IMR-90 (cell line): Measurements from ENCODE around the gene ADAMTSL2. TPM values are rescaled to one million over a fixed set of nuclear protein-coding genes. Genes with fewer than 3 reads are reported as not detected.

Experiments
- ATAC-seq: fragments of 200-7000 bp; cut with Tn5 transposase; 2 replicates; pipeline ENCODE4 v1.9.1; 2020; ENCODE audit warnings: low read depth, mild to moderate bottlenecking, moderate library complexity
- BruUV-seq: library from RNA; stranded (reverse); fragments of 400-500 nt; replicated peaks from 2 replicates; lab custom pipeline; 2021; lab: Mats Ljungman, UMichigan
- CTCF ChIA-PET: fragments of 300-600 bp; formaldehyde crosslinking; extraction: SDS; loops from one replicate; lab custom pipeline; 2021; ENCODE audit warnings: antibody characterized with exemption; lab: Yijun Ruan, JAX
- POLR2A ChIA-PET: fragments of 300-600 bp; sonication (Branson Sonifier 250); formaldehyde crosslinking; loops from one replicate; lab custom pipeline; 2022; ENCODE audit warnings: antibody characterized with exemption; ENCODE audit not compliant: unreplicated experiment; lab: Charles Lee
- DNase-seq: peaks from one replicate; pipeline ENCODE4 v3.0.0; 2013
- H2AFZ ChIP-seq: replicated peaks from 2 replicates; pipeline ENCODE3; 2013; ENCODE audit warnings: low read length, mild to moderate bottlenecking; ENCODE audit not compliant: poor library complexity
- H2AK5ac ChIP-seq: 2 replicates; pipeline ENCODE4 v1.6.1; 2013; ENCODE audit warnings: low read depth, low read length, inconsistent platforms
- H2AK9ac ChIP-seq: replicated peaks from 2 replicates; pipeline ENCODE3; 2013; ENCODE audit warnings: mild to moderate bottlenecking, low read depth, low read length, moderate library complexity; ENCODE audit not compliant: poor library complexity
- H2BK120ac ChIP-seq: 2 replicates; pipeline ENCODE4 v1.6.1; 2013; ENCODE audit warnings: low read depth, low read length, inconsistent platforms
- H2BK15ac ChIP-seq: 3 replicates; pipeline ENCODE4 v1.6.1; 2013; ENCODE audit warnings: low read depth, low read length, inconsistent platforms
- H2BK20ac ChIP-seq: 2 replicates; pipeline ENCODE4 v1.6.1; 2013; ENCODE audit warnings: low read depth, mild to moderate bottlenecking, inconsistent platforms, low read length, moderate library complexity
- H2BK5ac ChIP-seq: 2 replicates; pipeline ENCODE4 v1.6.1; 2013; ENCODE audit warnings: mild to moderate bottlenecking, low read depth, low read length, inconsistent platforms; ENCODE audit not compliant: poor library complexity, severe bottlenecking
- H3K14ac ChIP-seq: replicated peaks from 2 replicates; pipeline ENCODE4 v1.6.1; 2013; ENCODE audit warnings: low read depth, low read length, inconsistent platforms
- H3K18ac ChIP-seq: 2 replicates; pipeline ENCODE4 v1.6.1; 2013; ENCODE audit warnings: low read depth, low read length, control low read depth
- H3K23ac ChIP-seq: 2 replicates; pipeline ENCODE4 v1.6.1; 2013; ENCODE audit warnings: low read depth, low read length, inconsistent platforms
- H3K27ac ChIP-seq: 2 replicates; pipeline ENCODE4 v1.5.1; 2013; ENCODE audit warnings: mild to moderate bottlenecking, control low read depth, low read length; ENCODE audit not compliant: insufficient read depth
- H3K27me3 ChIP-seq: 2 replicates; pipeline ENCODE4 v1.6.1; 2013; ENCODE audit warnings: low read length; ENCODE audit not compliant: control insufficient read depth, insufficient read depth
- H3K36me3 ChIP-seq: 2 replicates; pipeline ENCODE4 v1.6.1; 2013; ENCODE audit warnings: low read length, mixed read lengths; ENCODE audit not compliant: control insufficient read depth, insufficient read depth
- H3K4ac ChIP-seq: 2 replicates; pipeline ENCODE4 v1.6.1; 2013; ENCODE audit warnings: low read depth, low read length, inconsistent platforms
- H3K4me1 ChIP-seq: 2 replicates; pipeline ENCODE4 v1.6.1; 2013; ENCODE audit warnings: low read length, mixed read lengths; ENCODE audit not compliant: control insufficient read depth, insufficient read depth
- H3K4me2 ChIP-seq: 2 replicates; pipeline ENCODE4 v1.6.1; 2013; ENCODE audit warnings: low read depth, mild to moderate bottlenecking, control low read depth, low read length, moderate library complexity
- H3K4me3 ChIP-seq: 2 replicates; pipeline ENCODE4 v1.5.1; 2013; ENCODE audit warnings: low read depth, mild to moderate bottlenecking, control low read depth, low read length, moderate library complexity; ENCODE audit not compliant: insufficient read depth
- H3K56ac ChIP-seq: 2 replicates; pipeline ENCODE4 v1.6.1; 2013; ENCODE audit warnings: low read length, inconsistent platforms; ENCODE audit not compliant: insufficient read depth; ENCODE audit errors: extremely low read depth
- H3K79me1 ChIP-seq, 2 experiments: 2 replicates each; pipeline ENCODE4 v1.6.1; 2013; ENCODE audit warnings: low read length in 2 of 2, inconsistent platforms in 1 of 2, low read depth in 1 of 2
- H3K9ac ChIP-seq: 2 replicates; pipeline ENCODE4 v1.6.1; 2013; ENCODE audit warnings: low read depth, low read length, control low read depth
- H3K9me1 ChIP-seq: 2 replicates; pipeline ENCODE4 v1.6.1; 2013; ENCODE audit warnings: low read length, inconsistent platforms; ENCODE audit not compliant: insufficient read depth
- H3K9me3 ChIP-seq: 2 replicates; pipeline ENCODE4 v1.6.1; 2013; ENCODE audit warnings: low read length; ENCODE audit not compliant: control insufficient read depth, insufficient read depth
- H4K20me1 ChIP-seq: 2 replicates; pipeline ENCODE4 v1.6.1; 2013; ENCODE audit warnings: low read length, inconsistent platforms; ENCODE audit not compliant: insufficient read depth
- H4K5ac ChIP-seq: 2 replicates; pipeline ENCODE4 v1.6.1; 2013; ENCODE audit warnings: mild to moderate bottlenecking, low read depth, low read length, control low read depth
- H4K8ac ChIP-seq, 2 experiments: 2 replicates each; pipeline ENCODE4 v1.6.1; 2013; ENCODE audit warnings: low read depth in 2 of 2, low read length in 2 of 2, control low read depth in 1 of 2, inconsistent platforms in 1 of 2
- H4K91ac ChIP-seq: 2 replicates; pipeline ENCODE4 v1.6.1; 2013; ENCODE audit warnings: low read depth, low read length, inconsistent platforms; ENCODE audit not compliant: insufficient read depth
- BHLHE40 ChIP-seq: fragments of 150-350 bp; IDR thresholded peaks from 2 replicates; pipeline ENCODE4 v1.6.1; 2016; ENCODE audit warnings: mild to moderate bottlenecking, low read depth, low read length
- CEBPB ChIP-seq: IDR thresholded peaks from 2 replicates; pipeline ENCODE4 v1.6.1; 2012; ENCODE audit warnings: low read depth, low read length, improper control_type of control experiment
- CHD1 ChIP-seq: IDR thresholded peaks from 2 replicates; pipeline ENCODE4 v1.6.1; 2012; ENCODE audit warnings: low read depth, low read length, improper control_type of control experiment
- FOS ChIP-seq: fragments of 150-350 bp; IDR thresholded peaks from 2 replicates; pipeline ENCODE4 v1.6.1; 2016; ENCODE audit warnings: low read depth, low read length
- MAFK ChIP-seq: IDR thresholded peaks from 2 replicates; pipeline ENCODE4 v1.6.1; 2012; ENCODE audit warnings: low read depth, low read length, improper control_type of control experiment
- MAZ ChIP-seq: IDR thresholded peaks from 2 replicates; pipeline ENCODE4 v1.6.1; 2012; ENCODE audit warnings: low read depth, mild to moderate bottlenecking, low read length, improper control_type of control experiment, moderate library complexity, borderline replicate concordance
- MXI1 ChIP-seq: IDR thresholded peaks from 2 replicates; pipeline ENCODE4 v1.6.1; 2012; ENCODE audit warnings: low read depth, mild to moderate bottlenecking, low read length, moderate library complexity, borderline replicate concordance
- NFE2L2 ChIP-seq: fragments of 150-350 bp; IDR thresholded peaks from 2 replicates; pipeline ENCODE4 v1.6.1; 2016; ENCODE audit warnings: low read depth, mild to moderate bottlenecking, low read length
- POLR2A ChIP-seq: IDR thresholded peaks from 2 replicates; pipeline ENCODE4 v1.6.1; 2012; ENCODE audit warnings: mild to moderate bottlenecking, low read depth, low read length
- RAD21 ChIP-seq: IDR thresholded peaks from 2 replicates; pipeline ENCODE4 v1.6.1; 2012; ENCODE audit warnings: low read length, improper control_type of control experiment
- RCOR1 ChIP-seq: IDR thresholded peaks from 2 replicates; pipeline ENCODE4 v1.6.1; 2012; ENCODE audit warnings: mild to moderate bottlenecking, low read length, improper control_type of control experiment; ENCODE audit not compliant: insufficient replicate concordance
- RFX5 ChIP-seq: IDR thresholded peaks from 2 replicates; pipeline ENCODE4 v1.8.0; 2012; ENCODE audit warnings: low read depth, mild to moderate bottlenecking, low read length, moderate library complexity
- SMC3 ChIP-seq: fragments of 150-350 bp; IDR thresholded peaks from 2 replicates; pipeline ENCODE4 v1.6.1; 2016; ENCODE audit warnings: low read depth, mild to moderate bottlenecking, antibody characterized with exemption, low read length, moderate library complexity
- WGBS, 2 experiments: methylation state at CpG; one replicate each; pipeline versions ENCODE4 v1.1.5 to v1.1.7; 2013; ENCODE audit warnings: missing lambda C conversion rate in 2 of 2; ENCODE audit not compliant: insufficient read length in 1 of 2; ENCODE audit errors: extremely low coverage in 2 of 2; 5-methylcytosine and 5-hydroxymethylcytosine counted together
- dilution Hi-C: fragments of 300-500 bp; cut with HindIII; formaldehyde crosslinking; loops from one replicate; pipeline ENCODE4 v1.14.3; 2018; ENCODE audit warnings: low sequenced_read_pairs; ENCODE audit not compliant: unreplicated experiment
- in situ Hi-C: fragments of 300-500 bp; cut with MboI; formaldehyde crosslinking; loops from 3 replicates; pipeline ENCODE4 v1.14.3; 2019; ENCODE audit warnings: low sequenced_read_pairs, inconsistent platforms, mixed read lengths
- intact Hi-C: fragments of 100-400 bp; cut with micrococcal nuclease; formaldehyde crosslinking; loops from 2 replicates; pipeline ENCODE4 v1.10.0; 2022
- polyA plus RNA-seq, 3 experiments: library from polyadenylated mRNA; depleted of rRNA; stranded (reverse); fragments of >200 nt; gene quantifications; 2 replicates each; pipeline ENCODE4 v1.2.3, GENCODE V29; 2012; ENCODE audit warnings: low replicate concordance in 1 of 3
- total RNA-seq: library from RNA; depleted of rRNA; stranded (reverse); fragments of >200 nt; gene quantifications from 2 replicates; pipeline ENCODE4 v1.2.3, GENCODE V29; 2012
- TF ChIP-seq, protein P1 (sequence below): fragments of 150-350 bp; IDR thresholded peaks from 2 replicates; pipeline ENCODE4 v1.6.1; 2017; ENCODE audit warnings: mild to moderate bottlenecking, antibody characterized with exemption, low read length, low read depth
- TF ChIP-seq, protein P2 (sequence below): conservative IDR thresholded peaks from 2 replicates; pipeline ENCODE4 v1.5.1; 2012; ENCODE audit warnings: mild to moderate bottlenecking, low read depth, low read length, improper control_type of control experiment
- TF ChIP-seq, protein P3 (sequence below): fragments of 150-350 bp; IDR thresholded peaks from 2 replicates; pipeline ENCODE4 v1.6.1; 2016; ENCODE audit warnings: low read depth, mild to moderate bottlenecking, low read length, moderate library complexity, borderline replicate concordance

The ADAMTSL2 gene
- total and polyA plus RNA-seq, 2 of the 4 experiments (the other 2 are of a cell fraction) = not detected

DNA sequence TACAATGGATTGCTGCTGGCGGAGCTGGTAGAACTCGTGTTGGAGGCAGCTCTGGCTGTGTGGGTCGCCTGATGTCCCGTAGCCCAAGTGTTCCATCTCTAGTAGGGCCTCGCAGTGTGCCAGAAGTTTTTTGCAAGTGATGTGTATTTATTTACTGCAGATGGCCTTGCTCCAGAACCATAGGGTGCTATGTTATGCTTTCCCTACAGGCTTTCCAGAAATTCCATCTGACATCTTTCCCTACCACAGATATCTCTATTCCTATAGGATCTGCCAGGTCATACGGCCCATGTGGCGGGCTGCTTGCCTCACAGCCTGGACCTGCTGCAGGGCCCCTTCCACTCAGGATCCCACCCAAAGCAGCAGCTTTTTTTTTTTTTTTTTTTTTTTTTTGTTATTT lies 16.9 kb downstream of the ADAMTSL2 start:
- Histone ChIP-seq H3K9me1 (no peaks in the 10 kb centered on the region), H3K4me3 (no peak overlapping the region), H3K4ac (no peak overlapping the region), H4K8ac (no peak overlapping the region), H4K5ac (no peak overlapping the region), H4K20me1 (no peaks in the 10 kb centered on the region; the same call in 1 of the 2 replicates), H4K91ac (no peak overlapping the region), H2BK15ac (no peak overlapping the region), H3K27ac (no peak overlapping the region), H3K18ac (no peak overlapping the region), H3K36me3 (no peaks in the 10 kb centered on the region), H2AK5ac (no peak overlapping the region), H3K4me2 (no peak overlapping the region), H2AFZ (no peak overlapping the region), H2AK9ac (no peak overlapping the region), H3K14ac (no peak overlapping the region), H3K23ac (no peak overlapping the region), H2BK120ac (no peak overlapping the region), H2BK20ac (no peak overlapping the region), H3K4me1 (no peaks in the 10 kb centered on the region), H3K56ac (no peak overlapping the region), H3K27me3 (peaks cover 35% of the 10 kb centered on the region), H2BK5ac (no peak overlapping the region), H3K9me3 (no peaks in the 10 kb centered on the region), H3K9ac (no peak overlapping the region), H3K79me1 (no peaks in the 10 kb centered on the region)
- DNase-seq (no peak), ATAC-seq (no peak)
- CTCF ChIA-PET = no interaction called here
- POLR2A ChIA-PET = no interaction called here
- dilution Hi-C loops = no loop called here
- no CpG with 5 or more reads among the region's 7 CpGs for WGBS, 2 experiments
- in situ Hi-C loops = no loop called here
- BruUV-seq = no TSS peak
- TF ChIP-seq CEBPB (no peak), MXI1 (no peak), RAD21 (no peak), NFE2L2 (no peak), RCOR1 (no peak), RFX5 (no peak), MAZ (no peak), MAFK (no peak), SMC3 (no peak), FOS (no peak), BHLHE40 (no peak), CHD1 (no peak), POLR2A (no peak)
- TF ChIP-seq, protein P1, sequence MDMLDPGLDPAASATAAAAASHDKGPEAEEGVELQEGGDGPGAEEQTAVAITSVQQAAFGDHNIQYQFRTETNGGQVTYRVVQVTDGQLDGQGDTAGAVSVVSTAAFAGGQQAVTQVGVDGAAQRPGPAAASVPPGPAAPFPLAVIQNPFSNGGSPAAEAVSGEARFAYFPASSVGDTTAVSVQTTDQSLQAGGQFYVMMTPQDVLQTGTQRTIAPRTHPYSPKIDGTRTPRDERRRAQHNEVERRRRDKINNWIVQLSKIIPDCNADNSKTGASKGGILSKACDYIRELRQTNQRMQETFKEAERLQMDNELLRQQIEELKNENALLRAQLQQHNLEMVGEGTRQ = no peak
- TF ChIP-seq, protein P2, sequence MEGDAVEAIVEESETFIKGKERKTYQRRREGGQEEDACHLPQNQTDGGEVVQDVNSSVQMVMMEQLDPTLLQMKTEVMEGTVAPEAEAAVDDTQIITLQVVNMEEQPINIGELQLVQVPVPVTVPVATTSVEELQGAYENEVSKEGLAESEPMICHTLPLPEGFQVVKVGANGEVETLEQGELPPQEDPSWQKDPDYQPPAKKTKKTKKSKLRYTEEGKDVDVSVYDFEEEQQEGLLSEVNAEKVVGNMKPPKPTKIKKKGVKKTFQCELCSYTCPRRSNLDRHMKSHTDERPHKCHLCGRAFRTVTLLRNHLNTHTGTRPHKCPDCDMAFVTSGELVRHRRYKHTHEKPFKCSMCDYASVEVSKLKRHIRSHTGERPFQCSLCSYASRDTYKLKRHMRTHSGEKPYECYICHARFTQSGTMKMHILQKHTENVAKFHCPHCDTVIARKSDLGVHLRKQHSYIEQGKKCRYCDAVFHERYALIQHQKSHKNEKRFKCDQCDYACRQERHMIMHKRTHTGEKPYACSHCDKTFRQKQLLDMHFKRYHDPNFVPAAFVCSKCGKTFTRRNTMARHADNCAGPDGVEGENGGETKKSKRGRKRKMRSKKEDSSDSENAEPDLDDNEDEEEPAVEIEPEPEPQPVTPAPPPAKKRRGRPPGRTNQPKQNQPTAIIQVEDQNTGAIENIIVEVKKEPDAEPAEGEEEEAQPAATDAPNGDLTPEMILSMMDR = no peak
- TF ChIP-seq, protein P3, sequence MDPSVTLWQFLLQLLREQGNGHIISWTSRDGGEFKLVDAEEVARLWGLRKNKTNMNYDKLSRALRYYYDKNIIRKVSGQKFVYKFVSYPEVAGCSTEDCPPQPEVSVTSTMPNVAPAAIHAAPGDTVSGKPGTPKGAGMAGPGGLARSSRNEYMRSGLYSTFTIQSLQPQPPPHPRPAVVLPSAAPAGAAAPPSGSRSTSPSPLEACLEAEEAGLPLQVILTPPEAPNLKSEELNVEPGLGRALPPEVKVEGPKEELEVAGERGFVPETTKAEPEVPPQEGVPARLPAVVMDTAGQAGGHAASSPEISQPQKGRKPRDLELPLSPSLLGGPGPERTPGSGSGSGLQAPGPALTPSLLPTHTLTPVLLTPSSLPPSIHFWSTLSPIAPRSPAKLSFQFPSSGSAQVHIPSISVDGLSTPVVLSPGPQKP = no peak
- intact Hi-C loops = no loop called here
